Endothelial cell of umbilical vein (primary cell): ENCODE data around the gene SLF2. TPM values are rescaled to one million over a fixed set of nuclear protein-coding genes. Genes with fewer than 3 reads are reported as not detected.

Source experiments
- BruUV-seq: library from RNA; stranded (reverse); fragments of 400-500 nt; replicated peaks from 2 replicates; lab custom pipeline; 2021; lab: Mats Ljungman, UMichigan
- CTCF ChIA-PET: fragments of 300-600, 350-600 bp; sonication (Branson Sonifier 250); formaldehyde crosslinking; loops from one replicate; lab custom pipeline; 2021; ENCODE audit warnings: antibody characterized with exemption, inconsistent platforms; lab: Charles Lee
- POLR2A ChIA-PET: fragments of 300-600, 350-600 bp; sonication (Branson Sonifier 250); formaldehyde crosslinking; loops from one replicate; lab custom pipeline; 2021; ENCODE audit warnings: antibody characterized with exemption, inconsistent platforms; lab: Charles Lee
- DNase-seq: peaks from one replicate; pipeline ENCODE4 v3.0.0-alpha.2; 2011; ENCODE audit warnings: low read depth, low spot score
- FAIRE-seq: peaks from 2 replicates; lab custom pipeline; 2011; peaks lifted over from hg19 to GRCh38; lab: Jason Lieb, UNC
- H2AFZ ChIP-seq: 2 replicates; pipeline ENCODE4 v1.6.0; 2012; ENCODE audit warnings: low read depth, low read length, control low read depth, inconsistent platforms
- H3K27ac ChIP-seq: 2 replicates; pipeline ENCODE4 v1.5.1; 2011; ENCODE audit warnings: low read depth, mild to moderate bottlenecking, control low read depth, low read length, moderate library complexity; ENCODE audit not compliant: insufficient read depth
- H3K27me3 ChIP-seq, 2 experiments: 2 replicates each; pipeline versions ENCODE4 v1.6.0 to v1.6.1; 2011; ENCODE audit warnings: low read length in 2 of 2, mixed read lengths in 1 of 2; ENCODE audit not compliant: control insufficient read depth in 2 of 2, insufficient read depth in 2 of 2
- H3K36me3 ChIP-seq, 2 experiments: 2 replicates in 1 of 2; 3 replicates in 1 of 2; pipeline ENCODE4 v1.5.1; 2011; ENCODE audit warnings: low read length in 2 of 2, mild to moderate bottlenecking in 1 of 2, moderate library complexity in 1 of 2; ENCODE audit not compliant: control insufficient read depth in 2 of 2, insufficient read depth in 2 of 2; ENCODE audit errors: extremely low read depth in 1 of 2
- H3K4me1 ChIP-seq: 3 replicates; pipeline ENCODE4 v1.5.1; 2011; ENCODE audit warnings: mild to moderate bottlenecking, low read length; ENCODE audit not compliant: control insufficient read depth, insufficient read depth; ENCODE audit errors: extremely low read depth
- H3K4me2 ChIP-seq: 2 replicates; pipeline ENCODE4 v1.6.1; 2011; ENCODE audit warnings: low read length, control low read depth, mixed read lengths; ENCODE audit not compliant: insufficient read depth
- H3K4me3 ChIP-seq, 3 experiments: fragments of 200-600 bp in 1 of 3; sonication (generic), shearing (Covaris generic) in 1 of 3; replicated peaks in 1 of 3; 2 replicates each; pipeline ENCODE4 v1.5.1; 2011 to 2016; ENCODE audit warnings: control low read depth in 3 of 3, low read length in 3 of 3, mild to moderate bottlenecking in 2 of 3, inconsistent platforms in 1 of 3, low read depth in 1 of 3, moderate library complexity in 1 of 3; ENCODE audit not compliant: insufficient read depth in 1 of 3
- H3K79me2 ChIP-seq: 2 replicates; pipeline ENCODE4 v1.6.0; 2012; ENCODE audit warnings: low read length, inconsistent platforms; ENCODE audit not compliant: control insufficient read depth, insufficient read depth
- H3K9ac ChIP-seq: replicated peaks from 2 replicates; pipeline ENCODE3; 2011; ENCODE audit warnings: low read length, control low read depth; ENCODE audit not compliant: insufficient read depth; ENCODE audit errors: extremely low read depth
- H3K9me1 ChIP-seq: replicated peaks from 3 replicates; pipeline ENCODE4 v1.6.0; 2011; ENCODE audit warnings: mild to moderate bottlenecking, low read length; ENCODE audit not compliant: control insufficient read depth, insufficient read depth; ENCODE audit errors: extremely low read depth
- H3K9me3 ChIP-seq: replicated peaks from 2 replicates; pipeline ENCODE4 v1.5.1; 2012; ENCODE audit warnings: low read length, inconsistent platforms; ENCODE audit not compliant: control insufficient read depth, insufficient read depth
- H4K20me1 ChIP-seq: replicated peaks from 2 replicates; pipeline ENCODE3; 2011; ENCODE audit warnings: mild to moderate bottlenecking, low read length; ENCODE audit not compliant: control insufficient read depth, insufficient read depth; ENCODE audit errors: extremely low read depth
- CTCF ChIP-seq, 2 donors: IDR thresholded peaks; 1 replicate in 1 of 2; 2 replicates in 1 of 2; pipeline ENCODE4 v1.5.1; 2011; ENCODE audit warnings: low read length in 2 of 2, mild to moderate bottlenecking in 2 of 2, moderate library complexity in 2 of 2, control low read depth in 1 of 2, inconsistent platforms in 1 of 2, low read depth in 1 of 2; ENCODE audit not compliant: insufficient read depth in 1 of 2; ENCODE audit errors: extremely low read depth in 1 of 2
- EZH2 ChIP-seq: IDR thresholded peaks from 2 replicates; pipeline ENCODE4 v1.6.1; 2012; ENCODE audit warnings: borderline replicate concordance, low read depth, mild to moderate bottlenecking, moderate library complexity, low read length, inconsistent platforms; ENCODE audit not compliant: severe bottlenecking
- FOS ChIP-seq: IDR thresholded peaks from 2 replicates; pipeline ENCODE4 v1.6.1; 2011; ENCODE audit warnings: mild to moderate bottlenecking, low read length, moderate library complexity, borderline replicate concordance; ENCODE audit not compliant: insufficient read depth
- GATA2 ChIP-seq: IDR thresholded peaks from 2 replicates; pipeline ENCODE4 v1.7.0; 2011; ENCODE audit warnings: low read depth, mild to moderate bottlenecking, moderate library complexity, mixed read lengths, low read length; ENCODE audit not compliant: insufficient read length, insufficient read depth
- JUN ChIP-seq: IDR thresholded peaks from 2 replicates; pipeline ENCODE4 v1.6.1; 2011; ENCODE audit warnings: borderline replicate concordance, low read depth; ENCODE audit not compliant: insufficient read length, insufficient read depth
- MAX ChIP-seq: IDR thresholded peaks from 2 replicates; pipeline ENCODE4 v1.6.1; 2011; ENCODE audit not compliant: insufficient read depth, insufficient read length
- MYC ChIP-seq: IDR thresholded peaks from one replicate; pipeline ENCODE4 v1.6.1; 2011; ENCODE audit warnings: mild to moderate bottlenecking, low read depth, low read length
- POLR2A ChIP-seq: IDR thresholded peaks from 2 replicates; pipeline ENCODE4 v1.6.1; 2012; ENCODE audit warnings: low read depth, mild to moderate bottlenecking, control low read depth, low read length
- POLR2AphosphoS5 ChIP-seq: IDR thresholded peaks from 2 replicates; pipeline ENCODE4 v1.6.1; 2012; ENCODE audit warnings: low read depth, mild to moderate bottlenecking, control low read depth, low read length, moderate library complexity; ENCODE audit not compliant: insufficient read depth
- dilution Hi-C: fragments of 300-500 bp; cut with MboI; formaldehyde crosslinking; loops from one replicate; pipeline ENCODE4 v1.15.0; 2019; ENCODE audit warnings: low sequenced_read_pairs; ENCODE audit not compliant: extremely low pct_ligation_motif_present
- intact Hi-C: fragments of 100-400 bp; cut with micrococcal nuclease; formaldehyde crosslinking; loops from one replicate; pipeline ENCODE4 v1.10.0; 2022
- polyA plus RNA-seq, 4 experiments: library from polyadenylated mRNA; depleted of rRNA in 3 of 4; stranded (reverse) in 3 of 4; unstranded in 1 of 4; fragments of >200 nt; gene quantifications; 2 replicates each; pipeline versions ENCODE4 v1.2.1 to v1.2.3, GENCODE V29; 2011 to 2012; ENCODE audit warnings: missing spikeins in 1 of 4
- total RNA-seq: library from RNA; stranded (reverse); gene quantifications from 2 replicates; pipeline ENCODE4 v1.2.3, GENCODE V29; 2021

Gene SLF2
- total and polyA plus RNA-seq, 2 donors (not counting 3 experiments of a cell fraction or from before 2014, with no cell fraction given): 7.5 to 35.5 TPM

- dilution Hi-C loops (no loop called here), intact Hi-C loops (no loop called here)
- Histone ChIP-seq H4K20me1 (no peaks in the 10 kb centered on the region), H3K36me3 (no peaks in the 10 kb centered on the region), H3K27me3 (peaks cover 6 to 12% of the 10 kb centered on the region in 2 experiments), H3K27ac (no peak overlapping the region), H3K9me3 (no peaks in the 10 kb centered on the region), H3K4me1 (peaks cover 28% of the 10 kb centered on the region), H3K79me2 (no peaks in the 10 kb centered on the region), H3K9me1 (no peaks in the 10 kb centered on the region), H3K4me3 (no peak overlapping the region), H2AFZ (no peak overlapping the region), H3K9ac (no peak overlapping the region), H3K4me2 (no peak overlapping the region)
- no TSS peak for BruUV-seq
- DNase-seq (no peak), FAIRE-seq (no peak)
- ChIA-PET POLR2A (no interaction called here), CTCF (interaction anchor here (0.6 to 2.9 kb wide), 3 partner anchors 8 to 324 kb away, joined by 3 to 27 read pairs (median 3); no protein-coding TSS in a partner anchor)
- no peak for TF ChIP-seq FOS
These were observed 26.2 kb upstream of the SLF2 start for GRCh38 chr10:100886521-100886920.

- Histone ChIP-seq H3K4me3 (no peak overlapping the region), H3K4me1 (peaks cover 26% of the 10 kb centered on the region), H3K9me3 (no peaks in the 10 kb centered on the region), H3K4me2 (no peak overlapping the region), H2AFZ (no peak overlapping the region), H3K9ac (no peak overlapping the region), H3K27ac (no peak overlapping the region), H3K79me2 (no peaks in the 10 kb centered on the region), H4K20me1 (no peaks in the 10 kb centered on the region), H3K9me1 (no peaks in the 10 kb centered on the region), H3K36me3 (no peaks in the 10 kb centered on the region), H3K27me3 (peaks cover 6 to 12% of the 10 kb centered on the region in 2 experiments)
- ChIA-PET CTCF (interaction anchor here (0.6 to 2.9 kb wide), 3 partner anchors 8 to 325 kb away, joined by 3 to 27 read pairs (median 3); no protein-coding TSS in a partner anchor), POLR2A (no interaction called here)
- TF ChIP-seq JUN (no peak), FOS (no peak), MYC (no peak), POLR2A (no peak), EZH2 (no peak), CTCF (IDR thresholded peaks at IDR 0.05; ENCODE audit: extremely low read depth in 1 of 2, insufficient read depth in 1 of 2, low read depth in 1 of 2, low read length in 2 of 2) (no peak), POLR2AphosphoS5 (no peak), GATA2 (no peak), MAX (no peak)
- dilution Hi-C loops (no loop called here), intact Hi-C loops (no loop called here)
- BruUV-seq: no TSS peak
- FAIRE-seq: no peak
- no peak for DNase-seq
These were observed 25.8 kb upstream of the SLF2 start for GRCh38 chr10:100886963-100887362.
